Peyer's patch (tissue), 4 donors: ENCODE results near the gene MSH5. TPM values are rescaled to one million over a fixed set of nuclear protein-coding genes. Genes with fewer than 3 reads are reported as not detected.

Source experiments
- DNase-seq, 3 donors: peaks; one replicate each; pipeline ENCODE4 v3.0.0-alpha.2; 2017 to 2019
- H3K27ac ChIP-seq, 4 donors: fragments of 200-600 bp; sonication (generic); one replicate each; pipeline ENCODE4 v1.5.1; 2016 to 2019
- H3K27me3 ChIP-seq, 2 donors: fragments of 200-600 bp; sonication (generic); one replicate each; pipeline ENCODE4 v1.5.1; 2019
- H3K36me3 ChIP-seq, 3 donors: fragments of 200-600 bp; sonication (generic); one replicate each; pipeline ENCODE4 v1.5.1; 2016 to 2019
- H3K4me1 ChIP-seq, 4 donors: fragments of 200-600 bp; sonication (generic); one replicate each; pipeline ENCODE4 v1.5.1; 2016 to 2019
- H3K4me3 ChIP-seq, 4 donors: fragments of 200-600 bp; sonication (generic); 1 replicate in 3 of 4; 2 replicates in 1 of 4; pipeline ENCODE4 v1.5.1; 2016 to 2019; ENCODE audit warnings: mild to moderate bottlenecking in 1 of 4
- H3K9me3 ChIP-seq, 4 donors: fragments of 200-600 bp; sonication (generic); one replicate each; pipeline ENCODE4 v1.5.1; 2016 to 2019; ENCODE audit warnings: mild to moderate bottlenecking in 1 of 4
- CTCF ChIP-seq, 6 experiments: fragments of 450-650 bp in 4 of 6; fragments of 200-600 bp in 2 of 6; sonication (generic) in 1 of 6; IDR thresholded peaks; one replicate each; pipeline ENCODE4 v1.5.1; 2017 to 2019; ENCODE audit warnings: antibody characterized with exemption in 6 of 6, mild to moderate bottlenecking in 3 of 6, moderate library complexity in 1 of 6
- POLR2A ChIP-seq, 2 donors: fragments of 450-650 bp; IDR thresholded peaks; one replicate each; pipeline ENCODE4 v1.5.1; 2017; ENCODE audit warnings: antibody characterized with exemption in 2 of 2, mild to moderate bottlenecking in 2 of 2, moderate library complexity in 2 of 2
- total RNA-seq, 4 donors: library from RNA; depleted of rRNA; stranded (reverse); fragments of >200 nt; gene quantifications; one replicate each; pipeline ENCODE4 v1.1.0, GENCODE V29; 2016

MSH5 gene
- total RNA-seq, 4 donors from 2014 or later, result 21.4 to 72.6 (median 46.1) TPM

DNA sequence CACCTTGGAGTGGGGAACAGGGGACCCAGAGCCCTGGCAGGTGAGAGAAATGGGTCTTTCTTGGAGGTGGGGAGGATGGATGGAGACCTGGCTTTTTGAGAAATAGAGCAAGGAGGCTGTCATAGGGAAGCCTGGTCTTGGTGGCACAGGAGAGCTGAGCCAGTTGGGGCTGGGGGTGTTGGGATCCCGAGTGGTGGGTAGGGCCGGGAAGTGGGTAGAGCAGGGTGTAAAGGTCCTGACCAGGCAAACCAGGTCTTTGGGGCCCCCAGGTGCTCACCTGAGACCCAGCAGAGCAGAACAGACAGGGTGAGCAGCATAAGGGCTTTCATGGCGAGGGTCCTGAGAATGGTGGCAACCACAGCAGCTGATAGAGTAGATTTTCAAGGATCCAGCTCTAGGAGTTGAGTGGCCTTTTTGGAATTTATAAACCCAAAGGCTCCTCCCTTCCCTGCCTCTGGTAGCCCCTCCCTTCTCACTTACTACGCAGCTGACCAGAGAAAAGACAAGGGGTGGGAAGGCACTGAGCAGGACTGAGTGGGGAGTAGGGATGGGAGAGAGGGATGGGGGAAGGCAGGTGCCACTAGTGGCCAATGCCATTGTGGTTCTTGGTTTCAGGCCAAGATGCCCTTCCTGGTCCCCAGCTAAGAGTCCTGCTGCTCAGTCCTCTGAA, 18.3 kb upstream of the MSH5 start, which contains the start of gene LY6G6C:
TSS of gene LY6G6C (minus strand) at position 396 of the 670 bp plus-strand sequence. CDS start at position 329, 67 bp downstream.
- no peak for TF ChIP-seq POLR2A (IDR thresholded peaks at IDR 0.05)
- TF ChIP-seq CTCF (IDR thresholded peaks at IDR 0.05), result no peak
- Histone ChIP-seq H3K27ac (no peak within 1 kb of the TSS), H3K4me3 (no peak within 1 kb of the TSS), H3K27me3 (no peaks in the 10 kb centered on the region), H3K9me3 (no peaks in the 10 kb centered on the region), H3K4me1 (no peaks in the 10 kb centered on the region), H3K36me3 (peaks cover 0 to 4% (median 0%) of the 10 kb centered on the region in 3 donors)
- DNase-seq, result no peak

DNA sequence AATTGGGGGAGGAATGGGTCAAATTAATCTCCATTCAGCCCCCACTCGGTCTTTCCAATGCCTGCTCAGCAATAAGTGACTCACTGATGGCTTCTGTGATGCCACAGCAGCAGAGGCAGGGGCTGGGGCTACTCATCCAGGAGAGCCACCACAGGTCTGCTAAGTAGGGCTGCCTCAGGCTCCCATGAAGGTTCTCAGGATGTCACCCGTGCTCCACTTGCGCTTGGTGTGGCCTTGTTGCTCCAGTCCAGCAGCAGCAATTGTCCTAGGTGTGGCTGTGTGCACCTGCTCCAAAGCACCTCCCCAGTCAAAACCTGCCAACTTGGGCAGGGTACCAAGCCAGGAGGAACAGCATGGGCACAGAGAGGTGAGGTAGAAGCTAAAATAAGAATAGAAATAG, 17.6 kb upstream of the MSH5 start:
- Histone ChIP-seq H3K27ac (no peak overlapping the region), H3K4me3 (no peak overlapping the region), H3K9me3 (no peaks in the 10 kb centered on the region), H3K36me3 (peaks cover 0 to 10% (median 0%) of the 10 kb centered on the region in 3 donors), H3K4me1 (peaks cover 0 to 5% (median 0%) of the 10 kb centered on the region in 4 donors), H3K27me3 (no peaks in the 10 kb centered on the region)
- no peak for TF ChIP-seq CTCF (IDR thresholded peaks at IDR 0.05)
- TF ChIP-seq POLR2A (IDR thresholded peaks at IDR 0.05), result no peak
- no peak for DNase-seq

DNA sequence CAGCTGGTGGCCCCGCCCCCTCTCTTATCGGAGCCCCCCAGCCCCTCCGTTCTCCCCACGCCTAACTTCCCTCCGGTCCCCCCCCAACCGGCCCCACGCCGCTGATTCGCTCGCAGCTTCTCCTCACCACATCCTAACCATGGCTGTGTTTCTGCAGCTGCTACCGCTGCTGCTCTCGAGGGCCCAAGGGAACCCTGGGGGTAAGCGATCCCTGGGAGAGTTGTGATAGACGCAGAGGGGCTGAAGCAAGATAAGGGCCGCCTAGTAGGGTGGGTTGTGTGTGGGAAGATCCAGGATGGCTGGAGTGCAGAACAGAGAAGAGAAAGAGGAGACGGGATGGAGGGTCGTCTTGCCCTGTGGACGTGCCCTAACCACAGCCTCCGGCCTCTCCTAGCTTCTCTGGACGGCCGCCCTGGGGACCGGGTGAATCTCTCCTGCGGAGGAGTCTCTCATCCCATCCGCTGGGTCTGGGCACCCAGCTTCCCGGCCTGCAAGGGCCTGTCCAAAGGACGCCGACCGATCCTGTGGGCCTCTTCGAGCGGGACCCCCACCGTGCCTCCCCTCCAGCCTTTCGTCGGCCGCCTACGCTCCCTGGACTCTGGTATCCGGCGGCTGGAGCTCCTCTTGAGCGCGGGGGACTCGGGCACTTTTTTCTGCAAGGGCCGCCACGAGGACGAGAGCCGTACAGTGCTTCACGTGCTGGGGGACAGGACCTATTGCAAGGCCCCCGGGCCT, 16.4 kb upstream of the MSH5 start, which contains the start of gene MPIG6B:
TSS of gene MPIG6B (plus strand) at position 129 of the 735 bp plus-strand sequence. CDS start at position 140, 11 bp downstream.
- no peaks in the 10 kb centered on the region for H3K27me3 ChIP-seq
- TF ChIP-seq CTCF (IDR thresholded peaks at IDR 0.05), result no peak
- no peak for TF ChIP-seq POLR2A (IDR thresholded peaks at IDR 0.05)
- H3K4me3 ChIP-seq, result no peak within 1 kb of the TSS
- peaks cover 0 to 14% (median 0%) of the 10 kb centered on the region in 3 donors for H3K36me3 ChIP-seq
- H3K4me1 ChIP-seq, result peaks cover 0 to 17% (median 6%) of the 10 kb centered on the region in 4 donors
- H3K9me3 ChIP-seq, result no peaks in the 10 kb centered on the region
- H3K27ac ChIP-seq, result no peak within 1 kb of the TSS
- no peak for DNase-seq

- no peaks in the 10 kb centered on the region for H3K27me3 ChIP-seq
- H3K4me3 ChIP-seq, result no peak overlapping the region
- peaks cover 0 to 14% (median 0%) of the 10 kb centered on the region in 3 donors for H3K36me3 ChIP-seq
- DNase-seq, result no peak
- no peaks in the 10 kb centered on the region for H3K9me3 ChIP-seq
- H3K4me1 ChIP-seq, result peaks cover 0 to 25% (median 13%) of the 10 kb centered on the region in 4 donors
- H3K27ac ChIP-seq, result no peak overlapping the region
- no peak for TF ChIP-seq CTCF (IDR thresholded peaks at IDR 0.05)
- no peak for TF ChIP-seq POLR2A (IDR thresholded peaks at IDR 0.05)
Observed at GRCh38 chr6:31723980-31724691, 15.7 kb upstream of the MSH5 start.

- Histone ChIP-seq H3K27ac (peak overlapping the region in 2 of 4 donors; percentile 42 to 93), H3K27me3 (no peaks in the 10 kb centered on the region), H3K9me3 (no peaks in the 10 kb centered on the region), H3K4me3 (no peak overlapping the region), H3K4me1 (peaks cover 0 to 33% (median 13%) of the 10 kb centered on the region in 4 donors), H3K36me3 (peaks cover 0 to 19% (median 0%) of the 10 kb centered on the region in 3 donors)
- DNase-seq, result no peak
- TF ChIP-seq CTCF (IDR thresholded peaks at IDR 0.05) (no peak), POLR2A (IDR thresholded peaks at IDR 0.05) (no peak)
Observed at GRCh38 chr6:31725502-31726350, 14.1 kb upstream of the MSH5 start.
